Measurements from ENCODE around the gene RAB18. TPM values are rescaled to one million over a fixed set of nuclear protein-coding genes. Genes with fewer than 3 reads are reported as not detected.

The RAB18 gene
- total and polyA plus RNA-seq, 2 of the 8 experiments (the other 6 are each of a cell fraction or from before 2014, with no cell fraction given): 14.7 to 69.7 TPM

DNA sequence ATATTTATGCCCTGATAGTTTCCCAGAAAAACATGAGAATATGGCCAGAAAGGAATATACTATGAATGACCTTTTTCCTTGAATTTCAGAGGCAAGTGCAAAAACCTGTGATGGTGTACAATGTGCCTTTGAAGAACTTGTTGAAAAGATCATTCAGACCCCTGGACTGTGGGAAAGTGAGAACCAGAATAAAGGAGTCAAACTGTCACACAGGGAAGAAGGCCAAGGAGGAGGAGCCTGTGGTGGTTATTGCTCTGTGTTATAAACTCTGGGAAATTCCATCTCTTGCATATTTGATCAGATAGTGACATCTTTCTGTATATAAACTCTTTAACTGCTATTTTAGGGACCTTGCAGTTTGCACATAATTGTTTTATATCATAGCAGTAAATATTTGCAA, 33.7 kb downstream of the RAB18 start (continued):
- TF ChIP-seq, protein P1, sequence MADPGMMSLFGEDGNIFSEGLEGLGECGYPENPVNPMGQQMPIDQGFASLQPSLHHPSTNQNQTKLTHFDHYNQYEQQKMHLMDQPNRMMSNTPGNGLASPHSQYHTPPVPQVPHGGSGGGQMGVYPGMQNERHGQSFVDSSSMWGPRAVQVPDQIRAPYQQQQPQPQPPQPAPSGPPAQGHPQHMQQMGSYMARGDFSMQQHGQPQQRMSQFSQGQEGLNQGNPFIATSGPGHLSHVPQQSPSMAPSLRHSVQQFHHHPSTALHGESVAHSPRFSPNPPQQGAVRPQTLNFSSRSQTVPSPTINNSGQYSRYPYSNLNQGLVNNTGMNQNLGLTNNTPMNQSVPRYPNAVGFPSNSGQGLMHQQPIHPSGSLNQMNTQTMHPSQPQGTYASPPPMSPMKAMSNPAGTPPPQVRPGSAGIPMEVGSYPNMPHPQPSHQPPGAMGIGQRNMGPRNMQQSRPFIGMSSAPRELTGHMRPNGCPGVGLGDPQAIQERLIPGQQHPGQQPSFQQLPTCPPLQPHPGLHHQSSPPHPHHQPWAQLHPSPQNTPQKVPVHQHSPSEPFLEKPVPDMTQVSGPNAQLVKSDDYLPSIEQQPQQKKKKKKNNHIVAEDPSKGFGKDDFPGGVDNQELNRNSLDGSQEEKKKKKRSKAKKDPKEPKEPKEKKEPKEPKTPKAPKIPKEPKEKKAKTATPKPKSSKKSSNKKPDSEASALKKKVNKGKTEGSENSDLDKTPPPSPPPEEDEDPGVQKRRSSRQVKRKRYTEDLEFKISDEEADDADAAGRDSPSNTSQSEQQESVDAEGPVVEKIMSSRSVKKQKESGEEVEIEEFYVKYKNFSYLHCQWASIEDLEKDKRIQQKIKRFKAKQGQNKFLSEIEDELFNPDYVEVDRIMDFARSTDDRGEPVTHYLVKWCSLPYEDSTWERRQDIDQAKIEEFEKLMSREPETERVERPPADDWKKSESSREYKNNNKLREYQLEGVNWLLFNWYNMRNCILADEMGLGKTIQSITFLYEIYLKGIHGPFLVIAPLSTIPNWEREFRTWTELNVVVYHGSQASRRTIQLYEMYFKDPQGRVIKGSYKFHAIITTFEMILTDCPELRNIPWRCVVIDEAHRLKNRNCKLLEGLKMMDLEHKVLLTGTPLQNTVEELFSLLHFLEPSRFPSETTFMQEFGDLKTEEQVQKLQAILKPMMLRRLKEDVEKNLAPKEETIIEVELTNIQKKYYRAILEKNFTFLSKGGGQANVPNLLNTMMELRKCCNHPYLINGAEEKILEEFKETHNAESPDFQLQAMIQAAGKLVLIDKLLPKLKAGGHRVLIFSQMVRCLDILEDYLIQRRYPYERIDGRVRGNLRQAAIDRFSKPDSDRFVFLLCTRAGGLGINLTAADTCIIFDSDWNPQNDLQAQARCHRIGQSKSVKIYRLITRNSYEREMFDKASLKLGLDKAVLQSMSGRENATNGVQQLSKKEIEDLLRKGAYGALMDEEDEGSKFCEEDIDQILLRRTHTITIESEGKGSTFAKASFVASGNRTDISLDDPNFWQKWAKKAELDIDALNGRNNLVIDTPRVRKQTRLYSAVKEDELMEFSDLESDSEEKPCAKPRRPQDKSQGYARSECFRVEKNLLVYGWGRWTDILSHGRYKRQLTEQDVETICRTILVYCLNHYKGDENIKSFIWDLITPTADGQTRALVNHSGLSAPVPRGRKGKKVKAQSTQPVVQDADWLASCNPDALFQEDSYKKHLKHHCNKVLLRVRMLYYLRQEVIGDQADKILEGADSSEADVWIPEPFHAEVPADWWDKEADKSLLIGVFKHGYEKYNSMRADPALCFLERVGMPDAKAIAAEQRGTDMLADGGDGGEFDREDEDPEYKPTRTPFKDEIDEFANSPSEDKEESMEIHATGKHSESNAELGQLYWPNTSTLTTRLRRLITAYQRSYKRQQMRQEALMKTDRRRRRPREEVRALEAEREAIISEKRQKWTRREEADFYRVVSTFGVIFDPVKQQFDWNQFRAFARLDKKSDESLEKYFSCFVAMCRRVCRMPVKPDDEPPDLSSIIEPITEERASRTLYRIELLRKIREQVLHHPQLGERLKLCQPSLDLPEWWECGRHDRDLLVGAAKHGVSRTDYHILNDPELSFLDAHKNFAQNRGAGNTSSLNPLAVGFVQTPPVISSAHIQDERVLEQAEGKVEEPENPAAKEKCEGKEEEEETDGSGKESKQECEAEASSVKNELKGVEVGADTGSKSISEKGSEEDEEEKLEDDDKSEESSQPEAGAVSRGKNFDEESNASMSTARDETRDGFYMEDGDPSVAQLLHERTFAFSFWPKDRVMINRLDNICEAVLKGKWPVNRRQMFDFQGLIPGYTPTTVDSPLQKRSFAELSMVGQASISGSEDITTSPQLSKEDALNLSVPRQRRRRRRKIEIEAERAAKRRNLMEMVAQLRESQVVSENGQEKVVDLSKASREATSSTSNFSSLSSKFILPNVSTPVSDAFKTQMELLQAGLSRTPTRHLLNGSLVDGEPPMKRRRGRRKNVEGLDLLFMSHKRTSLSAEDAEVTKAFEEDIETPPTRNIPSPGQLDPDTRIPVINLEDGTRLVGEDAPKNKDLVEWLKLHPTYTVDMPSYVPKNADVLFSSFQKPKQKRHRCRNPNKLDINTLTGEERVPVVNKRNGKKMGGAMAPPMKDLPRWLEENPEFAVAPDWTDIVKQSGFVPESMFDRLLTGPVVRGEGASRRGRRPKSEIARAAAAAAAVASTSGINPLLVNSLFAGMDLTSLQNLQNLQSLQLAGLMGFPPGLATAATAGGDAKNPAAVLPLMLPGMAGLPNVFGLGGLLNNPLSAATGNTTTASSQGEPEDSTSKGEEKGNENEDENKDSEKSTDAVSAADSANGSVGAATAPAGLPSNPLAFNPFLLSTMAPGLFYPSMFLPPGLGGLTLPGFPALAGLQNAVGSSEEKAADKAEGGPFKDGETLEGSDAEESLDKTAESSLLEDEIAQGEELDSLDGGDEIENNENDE (IDR thresholded peaks at IDR 0.05; ENCODE audit: insufficient replicate concordance, low read length): no peak
- TF ChIP-seq HDAC6 (IDR thresholded peaks at IDR 0.05; ENCODE audit: low read depth, low read length) (no peak), CEBPB (IDR thresholded peaks at IDR 0.05; ENCODE audit: low read depth, low read length) (no peak), BCL11A (IDR thresholded peaks at IDR 0.05; ENCODE audit: low read depth in 2 of 2, low read length in 2 of 2) (no peak), KDM1A (IDR thresholded peaks at IDR 0.05; ENCODE audit: borderline replicate concordance, low read length) (no peak)
- TF ChIP-seq, protein P2, sequence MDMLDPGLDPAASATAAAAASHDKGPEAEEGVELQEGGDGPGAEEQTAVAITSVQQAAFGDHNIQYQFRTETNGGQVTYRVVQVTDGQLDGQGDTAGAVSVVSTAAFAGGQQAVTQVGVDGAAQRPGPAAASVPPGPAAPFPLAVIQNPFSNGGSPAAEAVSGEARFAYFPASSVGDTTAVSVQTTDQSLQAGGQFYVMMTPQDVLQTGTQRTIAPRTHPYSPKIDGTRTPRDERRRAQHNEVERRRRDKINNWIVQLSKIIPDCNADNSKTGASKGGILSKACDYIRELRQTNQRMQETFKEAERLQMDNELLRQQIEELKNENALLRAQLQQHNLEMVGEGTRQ (IDR thresholded peaks at IDR 0.05; ENCODE audit: low read length): no peak
